ENCODE measurements around the gene S100A6. TPM values are rescaled to one million over a fixed set of nuclear protein-coding genes. Genes with fewer than 3 reads are reported as not detected.
"Not testable (repeated sequence)": the region's sequence is repeated elsewhere in the genome, so short reads cannot be mapped to it uniquely, and the experiment has no call there.

The S100A6 gene
- total RNA-seq, 1 donor from 2014 or later: 1,381 TPM

DNA sequence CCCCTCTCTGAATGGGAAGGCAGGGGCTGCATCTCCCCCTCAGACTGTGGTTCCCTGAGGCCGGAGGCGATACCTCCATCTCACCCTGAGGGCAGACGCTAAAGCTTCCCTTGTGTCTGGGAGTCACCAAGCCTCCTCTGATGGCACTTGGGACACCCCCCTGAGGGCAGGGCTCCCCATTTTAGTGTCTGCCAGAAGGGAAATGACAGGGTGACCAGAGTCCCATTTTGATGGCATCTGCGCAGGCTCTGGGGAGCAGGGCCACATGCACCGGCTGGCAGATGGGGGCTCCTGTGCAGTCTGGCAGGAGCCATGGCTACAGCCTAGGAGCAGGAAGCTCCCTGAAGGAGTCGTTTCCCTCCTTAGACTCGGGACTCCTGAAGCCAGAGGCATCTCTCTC is 28.2 kb upstream of the S100A6 start:
- DNase-seq (ENCODE audit: low spot score): peak; percentile 41

DNA sequence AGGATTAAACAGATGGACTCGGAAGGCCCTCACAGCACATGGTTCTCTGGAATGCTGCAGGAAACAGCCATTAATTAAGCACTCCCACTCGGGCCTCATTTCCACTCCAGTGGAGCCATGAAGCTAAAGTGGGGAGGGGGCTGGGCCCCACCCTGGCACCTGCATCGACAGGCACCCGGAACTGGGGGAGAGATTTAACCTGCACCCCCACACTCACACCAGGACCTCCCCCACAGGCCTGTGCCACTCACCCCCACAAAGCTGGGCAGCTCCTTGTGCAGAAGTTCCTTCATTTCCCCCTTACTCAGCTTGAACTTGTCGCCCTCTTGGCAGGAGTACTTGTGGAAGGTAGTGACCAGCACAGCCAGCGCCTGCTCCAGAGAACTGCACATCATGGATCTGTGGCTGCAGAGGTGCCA is 27.7 kb upstream of the S100A6 start:
- DNase-seq (ENCODE audit: low spot score): peak; percentile 41

DNA sequence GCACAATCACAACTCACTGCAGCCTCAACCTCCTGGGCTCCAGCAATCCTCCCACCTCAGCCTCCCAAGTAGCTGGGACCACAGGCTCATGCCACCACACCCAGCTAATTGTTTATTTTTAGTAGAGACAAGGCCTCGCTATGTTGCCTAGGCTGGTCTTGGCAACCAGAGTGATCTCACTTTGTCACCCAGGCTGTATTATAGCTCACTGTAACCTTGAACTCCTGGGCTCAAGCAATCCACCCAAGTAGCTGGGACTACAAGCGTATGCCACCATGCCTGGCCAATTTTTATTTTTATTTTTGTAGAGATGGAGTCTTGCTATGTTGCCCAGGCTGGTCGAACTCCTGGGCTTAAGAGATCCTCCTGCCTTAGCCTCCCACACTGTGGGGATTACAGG is 26.2 kb upstream of the S100A6 start:
- DNase-seq (ENCODE audit: low spot score): not testable (repeated sequence)

DNA sequence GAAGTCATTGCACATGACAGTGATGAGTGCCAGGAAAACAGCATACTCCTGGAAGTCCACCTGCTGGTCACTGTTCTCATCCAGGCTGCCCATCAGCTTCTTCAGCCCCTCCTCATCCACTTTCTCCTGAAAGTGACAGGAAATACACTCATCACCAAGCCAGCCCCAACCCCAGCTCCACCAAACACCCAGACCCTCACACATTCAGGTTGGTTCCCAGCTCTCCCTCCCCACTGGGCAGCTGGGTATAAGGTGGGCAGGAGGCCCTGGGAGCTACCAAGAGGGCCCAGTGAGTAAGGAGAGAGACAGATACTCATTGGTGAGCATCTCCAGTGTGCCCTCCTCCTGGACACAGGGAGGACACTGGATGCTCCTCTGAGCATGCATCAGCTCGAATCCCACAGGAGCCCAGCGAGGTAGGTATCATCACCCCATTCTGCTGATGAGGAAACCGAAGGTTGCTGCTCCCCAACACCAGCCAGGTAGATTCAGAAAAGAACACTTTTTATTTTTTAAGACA is 25.7 kb upstream of the S100A6 start:
- DNase-seq (ENCODE audit: low spot score): peak; percentile 37

DNA sequence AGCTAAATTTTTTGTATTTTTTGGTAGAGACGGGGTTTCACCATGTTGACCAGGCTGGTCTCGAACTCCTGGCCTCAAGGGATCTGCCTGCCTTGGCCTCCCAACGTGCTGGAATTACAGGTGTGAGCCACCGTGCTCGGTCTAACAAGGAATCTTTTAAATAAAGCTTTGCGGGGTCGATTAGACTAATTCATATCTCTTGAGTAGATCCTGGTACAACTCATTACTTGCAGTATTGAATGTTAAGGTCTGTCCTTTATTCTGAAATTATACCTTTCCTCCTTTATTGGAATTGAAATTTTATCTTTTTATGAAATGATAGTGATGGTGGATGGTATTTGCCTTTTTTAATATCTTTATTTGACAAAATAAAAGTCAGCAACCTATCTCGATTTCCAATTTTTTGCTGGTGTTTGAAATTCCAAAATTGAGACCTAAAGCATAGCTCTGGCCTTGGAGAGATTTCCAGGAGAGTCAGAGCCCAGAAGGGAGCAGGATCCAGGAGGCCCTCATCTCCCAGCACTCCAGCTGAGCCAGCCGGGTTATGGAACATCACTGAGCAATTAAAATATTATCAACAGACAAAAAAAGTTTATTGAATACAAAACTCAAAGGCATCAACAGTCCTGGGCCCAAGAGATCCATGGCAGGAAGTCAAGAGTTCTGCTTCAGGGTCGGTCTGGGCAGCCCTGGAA is 25.1 kb upstream of the S100A6 start:
- DNase-seq (ENCODE audit: low spot score): no peak

DNA sequence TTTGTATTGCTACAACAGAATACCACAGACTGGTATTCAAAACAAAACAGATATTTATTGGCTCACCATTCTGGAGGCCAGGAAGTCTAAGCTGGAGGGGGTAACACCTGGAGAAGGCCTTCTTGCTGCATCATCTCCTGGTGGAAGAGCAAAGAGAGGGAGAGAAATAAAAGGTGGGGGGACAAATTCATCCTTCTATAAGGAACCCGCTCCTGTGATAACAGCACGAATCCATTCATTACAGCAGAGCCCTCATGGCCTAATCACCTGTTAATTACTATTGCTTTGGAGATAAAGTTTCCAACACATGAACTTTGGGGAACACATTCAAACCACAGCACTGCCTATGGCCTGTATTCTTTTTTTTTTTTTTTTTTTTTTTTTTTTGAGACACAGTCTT is 24.4 kb upstream of the S100A6 start:
- DNase-seq (ENCODE audit: low spot score): no peak

DNA sequence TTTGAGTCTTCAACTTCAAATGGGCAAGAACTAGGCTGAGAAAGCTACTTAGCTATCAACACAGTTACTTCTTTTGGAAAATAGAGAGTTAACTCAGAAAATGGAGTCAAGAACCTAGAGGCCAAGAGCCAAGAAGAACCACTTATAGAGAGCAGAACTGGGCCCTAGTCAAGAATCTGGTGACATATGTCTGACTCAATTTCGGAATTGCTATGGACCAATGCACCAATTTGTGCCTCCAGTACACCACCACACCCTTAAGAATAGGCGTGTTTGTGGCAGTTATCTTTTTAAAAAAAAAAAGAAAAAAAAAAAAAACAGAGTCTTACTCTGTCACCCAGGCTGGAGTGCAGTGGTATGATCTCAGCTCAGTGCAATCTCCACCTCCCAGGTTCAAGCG is 22.1 kb upstream of the S100A6 start:
- no peak for DNase-seq (ENCODE audit: low spot score)

DNA sequence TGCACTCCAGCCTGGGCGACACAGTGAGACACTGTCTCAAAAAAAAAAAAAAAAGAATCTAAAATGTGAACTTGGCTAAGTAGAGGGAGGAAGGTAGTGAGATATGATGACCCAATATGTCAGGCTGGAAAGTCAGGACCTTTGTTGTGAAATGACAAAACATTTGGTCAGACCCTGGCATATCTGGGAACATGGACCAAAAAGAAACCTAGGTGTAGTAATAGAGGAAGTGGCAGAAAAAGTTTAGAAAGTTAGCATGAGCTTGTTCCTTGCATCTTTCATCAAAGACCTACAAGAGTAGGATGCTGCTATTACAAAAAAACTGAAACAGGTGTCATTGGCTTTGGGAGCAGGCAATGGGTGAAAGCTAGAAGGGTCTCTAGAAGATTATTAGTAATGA is 20.6 kb upstream of the S100A6 start:
- no peak for DNase-seq (ENCODE audit: low spot score)

DNA sequence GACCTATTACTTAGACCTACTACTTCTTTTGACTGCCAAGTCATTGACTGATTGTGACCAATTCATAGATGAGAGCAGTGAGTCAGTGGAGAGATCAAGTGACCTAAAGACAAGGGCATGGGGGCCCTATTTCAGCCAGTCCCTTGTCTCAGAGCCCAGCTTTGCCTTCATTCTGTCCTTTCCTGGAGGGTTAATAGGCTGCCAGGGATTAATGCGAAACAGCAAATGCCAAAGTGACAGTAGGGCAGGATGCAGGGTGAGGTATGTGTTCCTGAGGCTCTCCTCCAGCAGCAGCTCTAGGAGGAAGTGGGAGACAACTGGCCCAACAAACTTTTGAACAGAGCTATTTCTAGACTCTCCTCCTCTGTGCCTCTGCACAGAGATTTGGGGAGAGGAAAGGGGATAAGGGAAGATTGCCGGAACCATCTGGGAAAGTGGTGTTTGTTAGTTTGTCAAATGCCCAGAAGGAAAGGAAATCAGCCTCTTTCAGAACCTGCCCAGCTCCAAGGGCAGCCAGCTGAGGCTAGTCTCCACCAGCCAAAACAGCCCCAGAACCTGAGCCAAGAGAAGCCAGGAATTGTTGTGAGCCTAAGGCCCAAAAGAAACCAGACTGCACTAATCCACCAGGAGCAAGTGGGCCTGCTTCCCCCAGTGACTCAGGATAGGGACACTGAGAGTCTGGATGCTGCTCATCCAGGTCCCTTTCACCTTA is 18.2 kb upstream of the S100A6 start:
- no peak for DNase-seq (ENCODE audit: low spot score)

DNA sequence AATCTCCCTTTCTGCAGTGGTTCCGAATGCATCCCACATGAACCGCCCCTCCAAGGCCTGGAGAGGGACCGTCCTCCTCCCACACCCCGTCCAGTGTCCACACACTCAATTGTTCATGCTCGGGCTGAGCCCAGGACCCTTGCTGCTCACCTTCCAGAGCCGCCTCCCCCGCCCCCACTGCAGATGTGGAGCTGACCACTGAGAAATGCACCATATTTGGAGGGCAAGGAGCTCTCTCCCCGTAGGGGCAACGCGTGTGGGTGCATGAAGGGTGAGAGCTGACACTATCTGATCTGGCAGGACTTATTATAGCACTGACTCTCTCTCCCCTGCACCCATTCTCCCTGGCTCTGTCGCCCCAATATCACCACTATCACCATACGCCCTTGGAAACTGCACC is 17.3 kb upstream of the S100A6 start:
- no peak for DNase-seq (ENCODE audit: low spot score)

DNA sequence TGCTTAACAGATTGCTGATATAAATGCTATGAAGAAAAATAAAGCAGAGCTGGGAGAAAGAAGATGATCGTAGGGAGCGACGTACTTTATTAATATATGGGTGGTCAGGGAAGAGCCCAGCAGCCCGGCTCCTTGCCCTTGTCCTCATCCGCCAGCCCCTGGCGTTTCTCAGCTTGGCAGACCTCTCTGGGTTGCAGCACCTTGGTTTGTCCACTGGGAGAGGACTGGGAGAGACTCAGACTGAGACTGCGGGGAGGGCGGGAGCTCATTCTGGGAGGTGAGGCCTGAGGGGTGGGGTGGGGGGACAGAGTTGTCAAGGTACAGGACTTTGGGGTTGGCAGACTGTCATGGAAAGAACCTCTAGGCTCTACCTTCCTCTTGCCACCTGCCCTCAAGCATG is 16.5 kb upstream of the S100A6 start:
- no peak for DNase-seq (ENCODE audit: low spot score)

DNA sequence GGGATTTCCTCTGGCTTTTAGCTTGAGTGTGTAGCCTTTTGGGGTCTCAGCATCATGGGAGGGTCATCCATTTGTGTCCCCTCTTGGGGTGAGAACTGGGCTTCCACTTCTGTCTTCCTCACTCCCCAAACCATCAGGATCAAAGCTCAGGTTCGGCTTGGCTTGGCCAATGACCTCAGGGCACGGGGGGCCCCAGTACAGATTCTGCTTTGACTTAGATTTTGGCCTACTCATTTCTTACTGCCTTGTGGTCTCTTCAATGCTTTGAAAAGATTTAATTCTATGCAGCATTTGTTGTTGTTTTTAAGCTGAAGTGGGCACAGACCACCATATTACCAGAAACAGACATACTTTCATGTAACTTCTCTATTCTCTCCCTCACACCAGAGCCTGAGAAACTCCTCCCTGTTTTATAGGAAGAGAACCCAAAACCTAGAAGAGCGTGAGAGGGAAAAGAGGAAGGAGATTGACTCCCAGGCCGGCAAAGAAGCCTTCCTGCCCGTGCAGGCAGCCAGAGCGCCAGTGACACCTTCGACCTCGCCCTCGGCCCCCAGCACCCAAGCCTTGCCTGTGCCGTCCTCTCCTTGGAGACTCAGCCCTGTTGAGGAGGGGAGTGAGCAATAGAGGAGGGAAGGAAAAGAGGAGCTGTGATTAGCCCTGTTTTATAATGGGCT is 15.2 kb upstream of the S100A6 start:
- no peak for DNase-seq (ENCODE audit: low spot score)

DNA sequence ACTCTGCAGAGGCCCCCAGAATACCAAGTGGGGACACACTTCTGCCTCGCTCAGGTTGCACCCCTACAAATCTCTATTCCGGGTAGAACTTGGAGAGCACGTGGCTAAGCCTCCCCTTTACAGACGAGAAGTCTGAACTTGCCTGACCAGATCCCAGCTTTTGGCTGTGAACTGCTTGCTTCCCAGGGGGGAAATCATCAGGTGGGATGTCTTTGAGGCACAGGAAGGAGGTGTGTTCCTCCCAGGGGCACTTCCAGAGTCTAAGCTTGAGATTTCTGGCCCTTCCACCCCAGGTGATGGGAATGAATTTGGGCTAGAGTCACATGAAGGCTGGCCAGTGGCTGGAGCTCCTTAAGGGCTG is 14.6 kb upstream of the S100A6 start:
- no peak for DNase-seq (ENCODE audit: low spot score)

DNA sequence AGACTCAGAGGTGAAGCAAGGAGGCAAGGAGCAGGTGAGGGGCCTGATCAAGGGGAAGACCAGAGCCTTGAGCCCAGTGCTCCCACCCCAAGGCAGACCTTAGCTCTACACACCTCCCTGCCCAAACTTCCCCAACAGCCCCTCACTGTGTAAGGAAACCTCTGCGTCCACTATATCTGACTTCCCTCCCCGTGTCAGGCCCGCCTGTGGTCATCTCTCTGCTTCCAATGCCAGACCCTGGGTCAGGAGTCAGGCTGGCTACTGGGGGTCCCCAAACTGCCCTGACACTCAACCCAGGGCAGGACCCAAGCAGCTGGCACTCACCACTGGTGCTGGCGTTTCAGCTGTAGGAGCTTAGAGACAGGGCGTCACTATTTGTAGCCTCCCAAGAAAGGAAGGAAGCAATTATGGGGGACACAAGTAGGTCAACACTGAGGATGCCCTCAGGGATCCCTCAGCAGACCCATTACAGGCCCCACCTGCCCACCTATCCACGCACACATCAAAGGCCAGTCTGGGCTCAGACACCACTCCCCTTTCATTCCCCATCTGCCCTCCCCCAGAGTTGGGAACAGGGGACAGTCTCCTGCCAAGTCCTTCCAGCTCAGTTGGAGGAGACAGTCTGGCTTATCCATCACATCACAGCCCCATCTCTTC is 14.1 kb upstream of the S100A6 start:
- DNase-seq (ENCODE audit: low spot score): no peak

DNA sequence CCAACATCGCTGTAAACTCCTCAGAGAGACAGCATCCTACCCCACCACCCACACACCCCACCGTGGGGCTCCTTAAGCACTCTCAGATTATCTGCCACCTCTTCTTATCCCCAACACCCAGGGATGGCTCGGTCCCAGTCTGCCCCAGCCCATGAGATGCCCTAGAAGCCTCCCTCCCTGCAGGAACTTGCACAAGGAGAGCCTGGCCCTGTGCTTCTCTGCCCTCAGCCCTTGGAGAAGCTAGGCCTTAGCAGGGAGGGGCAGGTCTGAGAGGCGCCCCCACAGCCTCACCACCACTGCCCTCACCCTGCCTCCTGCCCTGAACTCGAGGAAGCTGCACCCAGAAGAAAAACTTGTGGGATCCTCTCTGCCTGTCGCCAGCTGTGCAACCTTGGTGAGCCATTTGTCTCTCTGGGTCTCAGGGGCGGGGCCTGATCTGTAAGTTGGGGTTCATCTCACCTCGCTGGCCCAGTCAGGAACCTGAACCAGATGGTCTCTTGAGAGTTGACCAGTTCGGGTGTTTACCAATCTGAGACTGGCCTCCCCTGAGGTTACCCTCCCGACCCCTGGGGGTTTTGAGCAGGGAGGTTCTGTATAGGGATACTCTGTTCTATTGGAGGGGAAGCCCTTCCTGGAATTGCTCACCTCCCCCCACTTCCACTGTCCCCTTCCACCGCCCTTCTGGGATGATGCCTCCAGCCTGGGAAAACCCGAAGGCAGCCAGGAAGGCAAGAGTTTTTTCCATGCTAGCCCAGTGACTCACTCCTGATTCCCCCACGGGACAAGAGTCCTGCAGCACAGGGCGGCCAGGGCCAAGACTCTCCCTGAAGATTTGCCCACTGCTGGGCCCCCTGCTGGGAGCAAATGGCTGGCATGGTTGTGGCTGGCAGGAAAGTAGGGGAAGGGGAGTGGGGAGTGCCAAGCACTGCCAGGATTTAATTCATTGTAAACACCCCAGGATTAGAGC is 13.2 kb upstream of the S100A6 start, which contains the start of gene S100A3:
Gene S100A3 (minus strand): TSS at position 537 of the 967 bp plus-strand sequence. CDS start 773 bp downstream, outside the sequence.
- DNase-seq (ENCODE audit: low spot score): peak; percentile 73

DNA sequence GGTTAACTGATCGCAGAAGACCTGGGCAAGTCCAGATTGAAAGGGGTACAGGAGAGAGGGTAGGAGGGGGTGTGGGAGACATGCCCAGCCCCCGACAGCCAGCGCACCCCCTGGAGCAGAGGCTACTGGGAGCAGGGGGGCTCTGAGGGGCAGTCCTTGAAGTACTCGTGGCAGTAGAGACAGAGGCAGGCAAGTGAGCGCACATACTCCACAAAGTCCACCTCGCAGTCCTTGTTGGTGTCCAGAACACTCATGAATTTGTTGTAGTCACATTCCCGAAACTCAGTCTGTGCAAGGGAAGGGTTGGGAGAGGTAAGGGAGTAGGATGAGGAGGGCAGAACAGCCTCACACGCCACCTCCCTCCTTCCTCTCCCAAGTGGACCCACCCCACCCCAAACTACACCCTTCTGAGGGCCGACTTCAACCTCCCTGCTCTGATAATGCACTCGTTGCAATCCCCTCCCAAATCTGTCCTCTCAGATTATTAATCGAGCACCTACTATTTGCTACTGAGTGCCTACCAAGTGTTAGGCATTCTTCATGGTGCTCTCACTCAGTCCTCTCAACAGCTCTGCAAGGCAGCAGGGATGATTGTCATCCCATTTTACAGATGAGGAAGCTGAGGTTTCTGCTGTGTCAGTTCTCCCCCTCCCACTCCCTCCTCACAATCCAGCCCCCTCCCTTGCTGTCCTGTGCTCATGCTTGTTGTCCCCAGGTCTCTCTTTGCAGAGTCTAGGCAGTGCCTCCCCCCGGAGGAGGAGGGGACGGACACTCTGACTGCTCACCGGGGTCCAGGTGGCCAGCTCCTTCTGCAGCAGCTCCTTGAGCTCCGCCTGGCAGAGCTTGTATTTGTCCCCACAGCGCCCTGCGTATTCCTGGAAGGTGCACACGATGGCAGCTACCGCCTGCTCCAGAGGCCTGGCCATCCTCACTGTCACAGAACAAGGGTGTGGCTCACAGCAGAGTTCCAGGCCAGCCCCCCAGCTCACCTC is 12.1 kb upstream of the S100A6 start:
- DNase-seq (ENCODE audit: low spot score): no peak

DNA sequence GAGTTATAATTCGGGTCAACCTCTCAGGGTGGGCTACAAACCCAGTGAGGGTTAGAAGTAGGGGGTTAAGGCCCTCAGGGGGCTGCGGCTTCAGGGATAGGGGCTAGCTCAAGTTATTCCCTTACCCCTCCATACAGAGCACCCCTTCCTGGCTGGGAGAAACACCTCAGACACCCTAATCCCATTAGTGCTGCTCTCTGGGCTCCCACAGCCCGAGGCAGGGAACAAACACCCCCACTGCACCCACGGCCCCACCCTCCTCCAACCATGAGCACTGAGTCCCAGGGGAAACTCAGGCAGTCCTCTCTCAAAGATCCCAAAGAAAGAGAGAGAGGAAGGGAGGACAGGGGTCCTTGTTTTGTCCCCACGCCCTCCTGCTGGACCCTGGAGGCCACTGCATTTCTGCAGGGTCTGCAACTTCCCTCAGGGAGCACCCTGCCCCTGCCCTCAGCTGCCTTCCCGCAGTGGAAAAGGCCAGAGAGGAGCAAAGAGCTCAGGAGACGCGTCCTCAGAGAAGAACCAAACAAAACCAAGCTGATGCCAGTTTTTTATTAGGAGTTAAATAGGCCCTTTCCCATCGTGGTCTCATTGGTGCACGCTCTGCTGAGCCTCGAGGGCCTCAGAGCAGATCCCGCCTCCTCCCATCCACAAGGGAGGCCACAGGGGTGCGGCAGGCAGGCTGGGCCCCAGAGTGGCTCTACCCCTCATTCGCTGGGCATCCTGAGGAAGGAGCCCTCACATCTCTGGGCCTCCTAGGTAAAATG is 11.2 kb upstream of the S100A6 start:
- DNase-seq (ENCODE audit: low spot score): no peak

DNA sequence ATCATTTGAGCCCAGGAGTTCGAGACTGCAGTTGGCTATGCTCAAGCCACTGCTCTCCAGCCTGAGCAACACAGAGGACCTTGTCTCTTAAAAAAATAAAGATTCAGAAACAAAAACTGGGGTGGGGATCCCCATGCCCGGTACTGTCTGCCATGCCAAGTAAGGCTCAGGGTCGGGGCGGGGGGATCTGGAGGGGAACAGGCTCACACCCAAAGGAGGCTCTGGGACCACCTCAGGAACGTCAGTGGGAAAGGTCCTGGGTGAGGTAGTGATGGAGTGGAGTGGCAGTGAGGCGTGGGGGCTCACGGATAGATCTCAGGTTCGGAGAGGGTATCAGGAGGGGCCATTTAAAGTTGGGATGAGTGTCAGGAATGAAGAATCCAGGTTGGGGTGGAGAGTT is 10.6 kb upstream of the S100A6 start:
- no peak for DNase-seq (ENCODE audit: low spot score)
